SK-N-SH (cell line): ENCODE data around the gene SLC4A8. TPM values are rescaled to one million over a fixed set of nuclear protein-coding genes. Genes with fewer than 3 reads are reported as not detected.

Experiments used
- CTCF ChIA-PET: fragments of 300-600, 350-600 bp; formaldehyde crosslinking; extraction: SDS; loops from one replicate; lab custom pipeline; 2021; lab: Yijun Ruan, JAX
- POLR2A ChIA-PET: fragments of 350-600 bp; sonication (Branson Sonifier 250); formaldehyde crosslinking; extraction: SDS; loops from one replicate; lab custom pipeline; 2020; ENCODE audit warnings: antibody characterized with exemption, inconsistent platforms; lab: Yijun Ruan, JAX
- DNase-seq: peaks from one replicate; pipeline ENCODE4 v3.0.0; 2012
- H2AFZ ChIP-seq: fragments of 200-600 bp; sonication (generic); 2 replicates; pipeline ENCODE4 v1.8.1; 2016; ENCODE audit warnings: antibody characterized with exemption, mild to moderate bottlenecking, low read depth
- H3F3A ChIP-seq: fragments of 200-600 bp; sonication (generic); replicated peaks from 2 replicates; pipeline ENCODE3; 2016; ENCODE audit warnings: antibody characterized with exemption, mild to moderate bottlenecking; ENCODE audit not compliant: insufficient read depth
- H3K27ac ChIP-seq, 2 experiments: fragments of 200-500 bp in 1 of 2; fragments of 200-600 bp in 1 of 2; sonication (Bioruptor generic) in 1 of 2; sonication (generic), shearing (Covaris generic) in 1 of 2; 2 replicates each; pipeline versions ENCODE4 v1.5.1 to v1.6.1; 2014 to 2016; ENCODE audit warnings: low read depth in 2 of 2, inconsistent platforms in 1 of 2, low read length in 1 of 2, mild to moderate bottlenecking in 1 of 2, mixed read lengths in 1 of 2
- H3K27me3 ChIP-seq: fragments of 200-600 bp; sonication (generic), shearing (Covaris generic); 2 replicates; pipeline ENCODE4 v1.6.1; 2016; ENCODE audit warnings: mixed run types; ENCODE audit not compliant: insufficient read depth
- H3K36me3 ChIP-seq, 2 experiments: fragments of 200-500 bp in 1 of 2; fragments of 200-600 bp in 1 of 2; sonication (Bioruptor generic) in 1 of 2; sonication (generic) in 1 of 2; replicated peaks in 1 of 2; 2 replicates each; pipeline versions ENCODE3 to v1.5.1; 2014 to 2016; ENCODE audit warnings: low read length in 1 of 2, mild to moderate bottlenecking in 1 of 2; ENCODE audit not compliant: insufficient read depth in 2 of 2, control insufficient read depth in 1 of 2
- H3K4me1 ChIP-seq, 2 experiments: fragments of 200-500 bp in 1 of 2; fragments of 200-600 bp in 1 of 2; sonication (Bioruptor generic) in 1 of 2; sonication (generic), shearing (Covaris generic) in 1 of 2; 2 replicates each; pipeline versions ENCODE4 v1.5.1 to v1.6.1; 2014 to 2016; ENCODE audit warnings: low read depth in 1 of 2, low read length in 1 of 2, mixed run types in 1 of 2; ENCODE audit not compliant: insufficient read depth in 2 of 2, control insufficient read depth in 1 of 2
- H3K4me2 ChIP-seq: fragments of 200-600 bp; sonication (generic), shearing (Covaris generic); 2 replicates; pipeline ENCODE4 v1.6.1; 2017; ENCODE audit warnings: mixed run types
- H3K4me3 ChIP-seq, 2 experiments: fragments of 200-500 bp in 1 of 2; fragments of 200-600 bp in 1 of 2; sonication (Bioruptor generic) in 1 of 2; sonication (generic), shearing (Covaris generic) in 1 of 2; 2 replicates each; pipeline versions ENCODE4 v1.5.1 to v1.8.1; 2014 to 2016; ENCODE audit warnings: low read depth in 2 of 2, inconsistent platforms in 1 of 2, low read length in 1 of 2, mild to moderate bottlenecking in 1 of 2, mixed read lengths in 1 of 2, moderate library complexity in 1 of 2
- H3K79me2 ChIP-seq: fragments of 200-600 bp; sonication (generic); 2 replicates; pipeline ENCODE4 v1.8.1; 2017; ENCODE audit warnings: mild to moderate bottlenecking; ENCODE audit not compliant: insufficient read depth
- H3K9ac ChIP-seq: fragments of 200-600 bp; sonication (generic); 2 replicates; pipeline ENCODE4 v1.6.1; 2017; ENCODE audit warnings: mixed run types
- H3K9me2 ChIP-seq: fragments of 200-600 bp; sonication (generic); 2 replicates; pipeline ENCODE4 v1.6.1; 2017; ENCODE audit warnings: mixed run types
- H3K9me3 ChIP-seq: fragments of 200-600 bp; sonication (generic); 2 replicates; pipeline ENCODE4 v1.6.1; 2017; ENCODE audit warnings: mixed run types, mild to moderate bottlenecking, moderate library complexity
- H4K20me1 ChIP-seq: fragments of 200-600 bp; sonication (generic); 2 replicates; pipeline ENCODE4 v1.6.1; 2017; ENCODE audit warnings: mild to moderate bottlenecking, mixed run types; ENCODE audit not compliant: insufficient read depth
- EP300 ChIP-seq, 2 experiments: IDR thresholded peaks; 2 replicates each; pipeline versions ENCODE4 v1.4.0 to v1.6.1; 2012; ENCODE audit warnings: borderline replicate concordance in 1 of 2, low read depth in 1 of 2, low read length in 1 of 2
- FOXM1 ChIP-seq: IDR thresholded peaks from 2 replicates; pipeline ENCODE4 v1.4.0; 2012; ENCODE audit warnings: low read depth, mild to moderate bottlenecking
- GABPA ChIP-seq: IDR thresholded peaks from 2 replicates; pipeline ENCODE4 v1.4.0; 2012; ENCODE audit warnings: low read depth, mild to moderate bottlenecking
- JUND ChIP-seq: IDR thresholded peaks from 2 replicates; pipeline ENCODE4 v1.4.0; 2012
- MEF2A ChIP-seq: IDR thresholded peaks from 2 replicates; pipeline ENCODE4 v1.4.0; 2012; ENCODE audit warnings: low read depth, borderline replicate concordance
- NRF1 ChIP-seq: IDR thresholded peaks from 2 replicates; pipeline ENCODE4 v1.6.1; 2012; ENCODE audit warnings: low read depth, mild to moderate bottlenecking, low read length
- POLR2AphosphoS5 ChIP-seq: IDR thresholded peaks from 2 replicates; pipeline ENCODE4 v1.6.1; 2012; ENCODE audit warnings: low read depth, low read length
- RCOR1 ChIP-seq: fragments of 150-350 bp; IDR thresholded peaks from 2 replicates; pipeline ENCODE4 v1.6.1; 2017; ENCODE audit warnings: antibody characterized with exemption, low read length
- RFX5 ChIP-seq: IDR thresholded peaks from 2 replicates; pipeline ENCODE4 v1.6.1; 2012; ENCODE audit warnings: mild to moderate bottlenecking, improper control_type of control experiment, low read length
- SMC3 ChIP-seq: IDR thresholded peaks from 2 replicates; pipeline ENCODE4 v1.6.1; 2012; ENCODE audit warnings: low read depth, low read length, improper control_type of control experiment
- TAF1 ChIP-seq: IDR thresholded peaks from 2 replicates; pipeline ENCODE4 v1.6.1; 2012; ENCODE audit warnings: low read depth, mild to moderate bottlenecking, low read length, moderate library complexity, borderline replicate concordance
- TCF12 ChIP-seq: IDR thresholded peaks from 2 replicates; pipeline ENCODE4 v1.4.0; 2012
- TEAD4 ChIP-seq: IDR thresholded peaks from 2 replicates; pipeline ENCODE4 v1.4.0; 2012; ENCODE audit warnings: mild to moderate bottlenecking, borderline replicate concordance; ENCODE audit not compliant: insufficient read depth
- WGBS: methylation state at CpG from one replicate; pipeline ENCODE4 v1.1.6; 2017; ENCODE audit warnings: low lambda C conversion rate; 5-methylcytosine and 5-hydroxymethylcytosine counted together
- polyA plus RNA-seq, 3 experiments: library from polyadenylated mRNA; depleted of rRNA; stranded (reverse); fragments of >200 nt; gene quantifications; 2 replicates each; pipeline ENCODE4 v1.2.3, GENCODE V29; 2012
- TF ChIP-seq, protein P1 (sequence below): fragments of 150-350 bp; IDR thresholded peaks from 2 replicates; pipeline ENCODE4 v1.6.1; 2017; ENCODE audit warnings: antibody characterized with exemption, low read length, low read depth, borderline replicate concordance
- TF ChIP-seq, protein P2 (sequence below): IDR thresholded peaks from 2 replicates; pipeline ENCODE4 v1.6.1; 2012; ENCODE audit warnings: mild to moderate bottlenecking, low read depth, low read length, moderate library complexity
- TF ChIP-seq, protein P3 (sequence below): IDR thresholded peaks from 2 replicates; pipeline ENCODE4 v1.4.0; 2012; ENCODE audit warnings: low read depth
- TF ChIP-seq, protein P4 (sequence below): IDR thresholded peaks from 2 replicates; pipeline ENCODE4; 2012
- TF ChIP-seq, protein P5 (sequence below): IDR thresholded peaks from 2 replicates; pipeline ENCODE4 v1.4.0; 2012; ENCODE audit warnings: low read depth, borderline replicate concordance
- TF ChIP-seq, protein P6 (sequence below): IDR thresholded peaks from 2 replicates; pipeline ENCODE4 v1.4.0; 2012; ENCODE audit warnings: low read depth, borderline replicate concordance

The SLC4A8 gene
- polyA plus RNA-seq, 1 of the 3 experiments (the other 2 are of a cell fraction), result 5.2 TPM

DNA sequence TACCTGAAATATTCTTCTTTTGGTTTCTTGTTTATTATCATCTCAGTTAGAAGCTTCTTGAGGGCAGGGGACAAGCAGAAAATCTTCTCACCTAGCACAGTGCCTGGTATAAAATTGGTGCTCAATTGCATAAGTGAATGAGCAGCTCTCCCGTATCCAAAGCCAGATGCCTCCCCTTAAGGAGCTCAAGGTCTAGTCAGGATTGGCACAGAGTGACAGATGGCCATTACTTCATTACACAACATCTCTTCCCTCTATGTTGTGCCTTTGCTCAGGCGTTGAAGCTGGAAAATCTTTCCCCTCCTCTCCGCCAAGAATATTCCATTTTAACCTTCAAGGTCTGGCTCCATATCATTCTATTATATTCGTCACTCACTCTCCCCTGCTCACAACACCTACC is 3.6 kb downstream of the SLC4A8 start:
- peaks cover 4 to 29% of the 10 kb centered on the region in 2 experiments; a peak in 2 of 4 replicates for H3K4me1 ChIP-seq
- no peaks in the 10 kb centered on the region for H3K9me3 ChIP-seq
- H3K4me2 ChIP-seq, result no peak overlapping the region
- no peaks in the 10 kb centered on the region for H3F3A ChIP-seq
- DNase-seq, result no peak
- no peaks in the 10 kb centered on the region for H4K20me1 ChIP-seq
- ChIA-PET CTCF (interaction anchor here (0.6 to 16.5 kb wide), 5 partner anchors 10 to 447 kb away, joined by 3 to 418 read pairs (median 4); no protein-coding TSS in a partner anchor), POLR2A (no interaction called here)
- TF ChIP-seq RFX5, result no peak
- no peak for TF ChIP-seq GABPA
- TF ChIP-seq, protein P1, sequence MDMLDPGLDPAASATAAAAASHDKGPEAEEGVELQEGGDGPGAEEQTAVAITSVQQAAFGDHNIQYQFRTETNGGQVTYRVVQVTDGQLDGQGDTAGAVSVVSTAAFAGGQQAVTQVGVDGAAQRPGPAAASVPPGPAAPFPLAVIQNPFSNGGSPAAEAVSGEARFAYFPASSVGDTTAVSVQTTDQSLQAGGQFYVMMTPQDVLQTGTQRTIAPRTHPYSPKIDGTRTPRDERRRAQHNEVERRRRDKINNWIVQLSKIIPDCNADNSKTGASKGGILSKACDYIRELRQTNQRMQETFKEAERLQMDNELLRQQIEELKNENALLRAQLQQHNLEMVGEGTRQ, result no peak
- no peak for TF ChIP-seq MEF2A
- TF ChIP-seq RCOR1, result no peak
- TF ChIP-seq, protein P2, sequence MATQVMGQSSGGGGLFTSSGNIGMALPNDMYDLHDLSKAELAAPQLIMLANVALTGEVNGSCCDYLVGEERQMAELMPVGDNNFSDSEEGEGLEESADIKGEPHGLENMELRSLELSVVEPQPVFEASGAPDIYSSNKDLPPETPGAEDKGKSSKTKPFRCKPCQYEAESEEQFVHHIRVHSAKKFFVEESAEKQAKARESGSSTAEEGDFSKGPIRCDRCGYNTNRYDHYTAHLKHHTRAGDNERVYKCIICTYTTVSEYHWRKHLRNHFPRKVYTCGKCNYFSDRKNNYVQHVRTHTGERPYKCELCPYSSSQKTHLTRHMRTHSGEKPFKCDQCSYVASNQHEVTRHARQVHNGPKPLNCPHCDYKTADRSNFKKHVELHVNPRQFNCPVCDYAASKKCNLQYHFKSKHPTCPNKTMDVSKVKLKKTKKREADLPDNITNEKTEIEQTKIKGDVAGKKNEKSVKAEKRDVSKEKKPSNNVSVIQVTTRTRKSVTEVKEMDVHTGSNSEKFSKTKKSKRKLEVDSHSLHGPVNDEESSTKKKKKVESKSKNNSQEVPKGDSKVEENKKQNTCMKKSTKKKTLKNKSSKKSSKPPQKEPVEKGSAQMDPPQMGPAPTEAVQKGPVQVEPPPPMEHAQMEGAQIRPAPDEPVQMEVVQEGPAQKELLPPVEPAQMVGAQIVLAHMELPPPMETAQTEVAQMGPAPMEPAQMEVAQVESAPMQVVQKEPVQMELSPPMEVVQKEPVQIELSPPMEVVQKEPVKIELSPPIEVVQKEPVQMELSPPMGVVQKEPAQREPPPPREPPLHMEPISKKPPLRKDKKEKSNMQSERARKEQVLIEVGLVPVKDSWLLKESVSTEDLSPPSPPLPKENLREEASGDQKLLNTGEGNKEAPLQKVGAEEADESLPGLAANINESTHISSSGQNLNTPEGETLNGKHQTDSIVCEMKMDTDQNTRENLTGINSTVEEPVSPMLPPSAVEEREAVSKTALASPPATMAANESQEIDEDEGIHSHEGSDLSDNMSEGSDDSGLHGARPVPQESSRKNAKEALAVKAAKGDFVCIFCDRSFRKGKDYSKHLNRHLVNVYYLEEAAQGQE, result no peak
- TF ChIP-seq SMC3, result no peak
- no peak for TF ChIP-seq TAF1
- TF ChIP-seq, protein P3, sequence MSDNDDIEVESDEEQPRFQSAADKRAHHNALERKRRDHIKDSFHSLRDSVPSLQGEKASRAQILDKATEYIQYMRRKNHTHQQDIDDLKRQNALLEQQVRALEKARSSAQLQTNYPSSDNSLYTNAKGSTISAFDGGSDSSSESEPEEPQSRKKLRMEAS, result no peak
- TF ChIP-seq EP300 (IDR thresholded peaks at IDR 0.05; ENCODE audit: borderline replicate concordance in 1 of 2, low read depth in 1 of 2, low read length in 1 of 2), result no peak
- no peak for TF ChIP-seq FOXM1
- TF ChIP-seq TCF12, result no peak
- TF ChIP-seq NRF1, result no peak
- TF ChIP-seq TEAD4, result no peak
- TF ChIP-seq, protein P4, sequence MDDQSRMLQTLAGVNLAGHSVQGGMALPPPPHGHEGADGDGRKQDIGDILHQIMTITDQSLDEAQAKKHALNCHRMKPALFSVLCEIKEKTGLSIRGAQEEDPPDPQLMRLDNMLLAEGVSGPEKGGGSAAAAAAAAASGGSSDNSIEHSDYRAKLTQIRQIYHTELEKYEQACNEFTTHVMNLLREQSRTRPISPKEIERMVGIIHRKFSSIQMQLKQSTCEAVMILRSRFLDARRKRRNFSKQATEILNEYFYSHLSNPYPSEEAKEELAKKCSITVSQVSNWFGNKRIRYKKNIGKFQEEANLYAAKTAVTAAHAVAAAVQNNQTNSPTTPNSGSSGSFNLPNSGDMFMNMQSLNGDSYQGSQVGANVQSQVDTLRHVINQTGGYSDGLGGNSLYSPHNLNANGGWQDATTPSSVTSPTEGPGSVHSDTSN, result no peak
- TF ChIP-seq, protein P5, sequence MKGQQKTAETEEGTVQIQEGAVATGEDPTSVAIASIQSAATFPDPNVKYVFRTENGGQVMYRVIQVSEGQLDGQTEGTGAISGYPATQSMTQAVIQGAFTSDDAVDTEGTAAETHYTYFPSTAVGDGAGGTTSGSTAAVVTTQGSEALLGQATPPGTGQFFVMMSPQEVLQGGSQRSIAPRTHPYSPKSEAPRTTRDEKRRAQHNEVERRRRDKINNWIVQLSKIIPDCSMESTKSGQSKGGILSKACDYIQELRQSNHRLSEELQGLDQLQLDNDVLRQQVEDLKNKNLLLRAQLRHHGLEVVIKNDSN, result no peak
- TF ChIP-seq JUND, result no peak
- TF ChIP-seq, protein P6, sequence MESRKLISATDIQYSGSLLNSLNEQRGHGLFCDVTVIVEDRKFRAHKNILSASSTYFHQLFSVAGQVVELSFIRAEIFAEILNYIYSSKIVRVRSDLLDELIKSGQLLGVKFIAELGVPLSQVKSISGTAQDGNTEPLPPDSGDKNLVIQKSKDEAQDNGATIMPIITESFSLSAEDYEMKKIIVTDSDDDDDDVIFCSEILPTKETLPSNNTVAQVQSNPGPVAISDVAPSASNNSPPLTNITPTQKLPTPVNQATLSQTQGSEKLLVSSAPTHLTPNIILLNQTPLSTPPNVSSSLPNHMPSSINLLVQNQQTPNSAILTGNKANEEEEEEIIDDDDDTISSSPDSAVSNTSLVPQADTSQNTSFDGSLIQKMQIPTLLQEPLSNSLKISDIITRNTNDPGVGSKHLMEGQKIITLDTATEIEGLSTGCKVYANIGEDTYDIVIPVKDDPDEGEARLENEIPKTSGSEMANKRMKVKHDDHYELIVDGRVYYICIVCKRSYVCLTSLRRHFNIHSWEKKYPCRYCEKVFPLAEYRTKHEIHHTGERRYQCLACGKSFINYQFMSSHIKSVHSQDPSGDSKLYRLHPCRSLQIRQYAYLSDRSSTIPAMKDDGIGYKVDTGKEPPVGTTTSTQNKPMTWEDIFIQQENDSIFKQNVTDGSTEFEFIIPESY, result no peak
- TF ChIP-seq POLR2AphosphoS5, result no peak
- H3K9me2 ChIP-seq, result no peaks in the 10 kb centered on the region
- peaks cover 6% of the 10 kb centered on the region; the same call in 1 of the 2 replicates for H3K79me2 ChIP-seq
- no peak overlapping the region for H3K4me3 ChIP-seq
- H3K27me3 ChIP-seq, result no peaks in the 10 kb centered on the region
- WGBS, result 84% methylated on average over 4 of the region's 4 CpGs
- H3K27ac ChIP-seq, result peak overlapping the region in 1 of 2 experiments; percentile 39; a peak in 1 of 4 replicates
- H2AFZ ChIP-seq, result no peak overlapping the region
- no peak overlapping the region for H3K9ac ChIP-seq
- H3K36me3 ChIP-seq, result no peaks in the 10 kb centered on the region
